ENCODE results near the gene SCYGR3.
A peak's percentile ranks its signal among the peaks of the same experiment; 100 is the strongest.

Gene SCYGR3, protein sequence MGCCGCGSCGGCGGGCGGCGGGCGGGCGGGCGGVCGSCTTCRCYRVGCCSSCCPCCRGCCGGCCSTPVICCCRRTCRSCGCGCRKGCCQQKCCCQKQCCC

DNA sequence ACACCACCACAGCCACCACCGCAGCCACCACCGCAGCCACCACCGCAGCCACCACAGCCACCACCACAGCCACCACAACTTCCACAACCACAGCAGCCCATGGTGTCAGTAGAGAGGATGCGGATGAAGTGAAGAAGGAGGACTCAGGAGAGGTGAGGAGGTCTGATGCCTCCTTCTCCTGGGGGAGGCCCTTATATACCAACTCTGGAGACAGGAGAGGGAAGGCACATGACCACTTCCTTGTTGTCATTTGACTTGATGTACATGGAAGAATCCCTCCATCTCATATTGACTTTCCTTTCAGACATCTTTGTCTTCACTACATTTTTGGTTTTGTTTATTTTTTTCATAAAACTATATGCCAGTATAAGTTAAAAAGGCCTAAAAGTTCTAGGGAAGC, at the start of gene SCYGR3:
Gene SCYGR3 (minus strand): TSS at position 101 of the 400 bp plus-strand sequence. CDS start 0 bp downstream, at position 101.
- Mint-ChIP-seq H3K4me3 (no peak within 1 kb of the TSS), H3K27ac (no peak within 1 kb of the TSS), H3K4me1 (peaks cover 6% of the 10 kb centered on the region), H3K9me3 (no peaks in the 10 kb centered on the region), H3K27me3 (peaks cover 59% of the 10 kb centered on the region)
- ATAC-seq (no peak), DNase-seq (no peak)

DNA sequence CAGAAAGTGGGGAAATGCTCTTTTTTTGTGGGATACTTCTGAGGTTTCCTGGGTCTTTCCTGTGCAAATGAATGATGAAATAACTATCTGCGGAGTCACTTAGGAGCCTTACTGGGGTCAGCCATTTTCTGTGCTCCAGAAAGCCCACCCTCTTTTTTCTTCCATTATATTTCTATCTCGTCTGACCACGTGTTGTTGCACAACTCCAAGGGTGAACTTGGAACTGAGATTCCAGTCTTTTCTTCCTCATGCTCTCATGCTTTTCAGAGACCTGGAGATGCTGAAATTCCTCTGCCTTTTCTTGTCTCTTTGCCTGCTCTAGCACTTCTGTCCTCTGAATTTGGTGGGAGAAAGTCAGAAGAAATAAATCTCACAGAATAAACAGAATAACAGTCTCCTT, 47.2 kb upstream of the SCYGR3 start:
- H3K27ac Mint-ChIP-seq = no peak overlapping the region

DNA sequence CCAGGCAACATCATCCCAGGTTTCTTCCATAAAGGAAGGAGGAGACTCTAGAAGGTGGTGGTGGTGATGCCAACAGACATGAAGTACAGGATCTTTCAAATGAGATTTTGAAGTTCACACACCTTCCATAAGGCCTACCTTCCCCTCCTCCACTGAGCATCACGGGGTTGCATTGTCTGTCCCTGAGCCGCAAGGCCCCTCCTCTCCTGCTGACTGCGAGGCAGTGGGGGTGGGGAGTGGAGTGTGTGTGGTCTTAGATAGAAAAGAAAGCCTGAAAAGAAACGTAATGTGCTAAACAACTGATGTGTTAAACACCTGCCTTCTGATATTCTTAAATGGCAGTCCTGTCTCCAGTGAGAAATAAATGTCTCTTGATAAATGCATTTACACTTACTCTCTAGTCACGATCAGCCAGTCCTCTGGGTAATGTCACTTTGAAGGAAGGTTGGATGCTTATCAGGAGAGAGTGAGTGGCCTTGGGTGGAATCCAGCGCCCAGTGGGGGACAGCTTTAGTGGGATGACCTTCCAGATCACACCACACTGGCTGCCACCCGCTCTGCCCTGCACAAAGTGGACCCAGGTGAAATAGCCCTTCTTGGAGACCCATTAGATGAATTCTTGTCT, 46.5 kb upstream of the SCYGR3 start:
- Mint-ChIP-seq H3K27ac (no peak overlapping the region), H3K9me3 (no peaks in the 10 kb centered on the region), H3K4me1 (no peaks in the 10 kb centered on the region), H3K4me3 (no peak overlapping the region), H3K27me3 (no peaks in the 10 kb centered on the region)
- ATAC-seq = peak; percentile 40
- DNase-seq = no peak

More for the DNA sequence above, 47.2 kb upstream of the SCYGR3 start:
- Mint-ChIP-seq H3K4me3 (no peak overlapping the region), H3K4me1 (no peaks in the 10 kb centered on the region), H3K27me3 (no peaks in the 10 kb centered on the region), H3K9me3 (no peaks in the 10 kb centered on the region)
- DNase-seq (no peak), ATAC-seq (no peak)

DNA sequence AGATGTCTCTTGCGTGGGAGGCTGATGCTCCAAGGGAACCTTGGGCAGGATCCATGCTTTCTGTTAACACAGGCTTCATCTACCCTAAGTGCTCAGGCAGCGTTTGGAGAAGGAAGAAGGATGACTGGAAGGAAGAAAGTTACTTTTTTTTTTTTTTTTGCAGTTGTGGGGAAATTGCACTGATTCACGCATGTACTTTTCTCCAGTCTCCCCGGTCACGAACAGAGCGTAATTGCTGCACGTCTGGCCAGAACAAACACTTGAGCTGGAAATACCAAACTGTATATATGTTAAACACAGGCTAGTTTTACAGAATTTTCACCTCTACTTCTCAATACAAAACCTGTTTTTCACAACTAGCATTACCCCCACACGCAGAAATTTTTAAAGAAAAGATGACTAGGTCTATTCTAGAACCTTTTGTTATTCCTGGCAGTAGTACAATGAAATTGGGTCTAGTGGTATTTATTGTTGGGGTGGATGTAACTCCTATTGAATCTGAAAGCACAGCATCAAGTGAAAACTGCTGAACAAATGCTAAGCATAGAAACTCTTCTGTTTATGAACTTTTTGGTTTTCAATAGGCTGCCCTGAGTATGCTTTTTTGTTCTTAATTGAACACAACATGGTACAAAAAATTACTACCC, 42.7 kb upstream of the SCYGR3 start:
- Mint-ChIP-seq H3K27ac (no peak overlapping the region), H3K4me3 (no peak overlapping the region), H3K9me3 (no peaks in the 10 kb centered on the region), H3K4me1 (peaks cover 6% of the 10 kb centered on the region), H3K27me3 (no peaks in the 10 kb centered on the region)
- ATAC-seq = no peak
- no peak for DNase-seq

DNA sequence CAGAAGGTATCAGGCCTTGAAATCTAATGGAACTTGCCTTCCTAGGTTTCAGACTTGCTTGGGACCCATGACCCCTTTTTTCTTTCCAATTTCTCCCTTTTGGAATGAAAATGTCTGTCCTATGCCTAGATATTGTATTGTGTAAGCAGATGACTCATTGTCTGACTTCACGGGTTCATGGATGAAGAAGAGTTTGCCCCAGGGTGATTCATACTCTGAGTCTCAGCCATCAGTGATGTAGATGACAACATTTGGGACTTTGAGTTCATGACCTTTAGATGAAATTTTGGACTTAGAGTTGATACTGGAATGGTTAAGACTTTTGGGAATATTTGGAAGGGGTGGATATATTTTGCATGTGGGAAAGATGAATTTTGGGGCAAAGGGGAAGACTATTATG, 40.8 kb upstream of the SCYGR3 start:
- H3K4me1 Mint-ChIP-seq = peaks cover 6% of the 10 kb centered on the region
- ATAC-seq (peak; percentile 65), DNase-seq (no peak)
- H3K9me3 Mint-ChIP-seq = no peaks in the 10 kb centered on the region
- H3K27me3 Mint-ChIP-seq = no peaks in the 10 kb centered on the region
- H3K27ac Mint-ChIP-seq = no peak overlapping the region
- H3K4me3 Mint-ChIP-seq = no peak overlapping the region

DNA sequence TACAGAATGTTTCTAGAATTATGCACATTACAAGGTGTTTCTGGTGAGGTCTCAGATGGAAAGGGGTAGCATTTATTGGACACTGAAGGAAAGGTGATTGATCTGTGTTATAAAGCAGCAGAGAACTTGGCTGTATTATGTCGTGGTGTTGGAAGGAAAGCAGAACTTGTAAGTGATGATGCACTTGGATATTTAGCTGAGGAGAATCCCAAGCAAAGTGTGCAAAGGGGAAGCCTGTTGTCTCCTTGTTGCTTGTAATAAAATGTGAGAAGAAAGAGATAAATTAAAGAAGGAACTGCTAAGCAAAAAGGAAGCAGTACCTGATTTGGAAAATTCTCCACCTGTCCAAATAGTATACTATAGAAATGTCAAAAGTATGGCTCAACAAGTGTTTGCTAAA, 39.8 kb upstream of the SCYGR3 start:
- no peak for DNase-seq
- no peaks in the 10 kb centered on the region for H3K9me3 Mint-ChIP-seq
- no peak overlapping the region for H3K27ac Mint-ChIP-seq
- peaks cover 6% of the 10 kb centered on the region for H3K4me1 Mint-ChIP-seq
- H3K27me3 Mint-ChIP-seq = peaks cover 5% of the 10 kb centered on the region
- ATAC-seq = no peak
- H3K4me3 Mint-ChIP-seq = no peak overlapping the region

DNA sequence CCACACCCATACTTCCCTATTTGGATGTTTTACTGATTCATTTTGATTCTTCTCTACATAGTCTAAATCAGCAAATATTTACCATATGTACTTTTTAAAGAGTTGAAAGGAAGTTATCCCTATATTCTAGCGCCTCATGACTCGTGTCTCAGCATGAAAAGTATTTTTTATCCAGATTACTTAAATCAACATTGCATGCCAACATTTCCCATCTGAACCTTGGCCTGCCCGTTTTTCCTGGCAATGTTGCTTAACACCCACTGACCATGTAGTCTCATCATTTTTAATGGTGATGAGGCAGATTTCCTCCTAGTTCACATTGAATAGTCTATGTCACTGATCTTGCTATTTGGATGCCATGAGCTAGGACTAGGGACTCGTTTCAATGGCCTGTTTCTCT, 38.8 kb upstream of the SCYGR3 start:
- peaks cover 12% of the 10 kb centered on the region for H3K27me3 Mint-ChIP-seq
- no peaks in the 10 kb centered on the region for H3K9me3 Mint-ChIP-seq
- H3K4me3 Mint-ChIP-seq = no peak overlapping the region
- DNase-seq (no peak), ATAC-seq (no peak)
- H3K4me1 Mint-ChIP-seq = peaks cover 6% of the 10 kb centered on the region
- no peak overlapping the region for H3K27ac Mint-ChIP-seq

DNA sequence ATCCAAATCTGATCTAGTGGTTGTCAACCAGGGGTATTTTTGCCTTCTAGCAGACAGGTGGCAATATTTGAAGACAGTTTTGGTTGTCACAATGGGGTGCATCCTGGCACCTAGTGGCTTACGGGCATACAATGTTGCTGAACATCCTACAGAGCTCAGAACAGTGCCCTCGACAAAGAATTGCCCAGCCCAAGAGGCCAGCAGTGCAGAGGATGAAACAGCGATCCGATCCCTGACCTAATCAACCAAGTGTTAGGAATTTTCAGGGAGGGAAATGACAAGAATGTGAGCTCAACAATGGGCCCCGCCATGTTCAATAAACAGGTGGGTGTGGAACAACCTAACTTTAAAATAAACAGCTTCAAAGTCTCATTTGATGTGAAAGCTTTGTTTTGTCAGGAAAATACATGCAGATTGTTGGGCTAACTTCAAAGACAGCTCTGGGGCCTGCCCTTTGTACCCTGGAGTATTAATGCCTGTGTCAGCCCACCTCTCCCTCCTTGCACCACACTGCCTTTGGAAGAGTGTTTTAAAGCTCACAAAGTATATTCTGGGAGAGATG, 29.4 kb upstream of the SCYGR3 start:
- Mint-ChIP-seq H3K27ac (no peak overlapping the region), H3K4me3 (no peak overlapping the region), H3K9me3 (no peaks in the 10 kb centered on the region), H3K4me1 (no peaks in the 10 kb centered on the region), H3K27me3 (peaks cover 24% of the 10 kb centered on the region)
- no peak for DNase-seq
- ATAC-seq = no peak

DNA sequence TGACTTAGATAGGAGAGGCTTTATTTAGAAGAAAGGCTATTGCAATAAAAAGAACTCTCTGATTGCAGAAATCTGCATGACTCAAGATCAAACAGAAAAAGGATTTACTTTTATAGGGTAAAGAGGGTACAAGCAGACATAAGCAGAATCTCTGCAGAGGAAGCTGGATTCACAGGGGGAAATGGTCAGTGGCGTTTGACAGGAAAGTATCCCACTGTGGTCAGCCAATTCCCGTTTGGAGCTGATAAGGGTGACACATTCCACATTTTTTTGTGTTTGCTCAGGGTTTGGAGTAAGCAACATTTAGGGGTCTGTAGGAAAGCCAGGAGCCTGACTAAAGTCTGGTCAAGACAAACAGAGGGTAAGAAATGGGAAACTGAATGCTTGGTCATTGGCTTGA, 28.0 kb upstream of the SCYGR3 start:
- no peak overlapping the region for H3K27ac Mint-ChIP-seq
- H3K4me1 Mint-ChIP-seq = no peaks in the 10 kb centered on the region
- H3K27me3 Mint-ChIP-seq = peaks cover 14% of the 10 kb centered on the region
- H3K4me3 Mint-ChIP-seq = no peak overlapping the region
- no peaks in the 10 kb centered on the region for H3K9me3 Mint-ChIP-seq
- no peak for ATAC-seq
- no peak for DNase-seq

DNA sequence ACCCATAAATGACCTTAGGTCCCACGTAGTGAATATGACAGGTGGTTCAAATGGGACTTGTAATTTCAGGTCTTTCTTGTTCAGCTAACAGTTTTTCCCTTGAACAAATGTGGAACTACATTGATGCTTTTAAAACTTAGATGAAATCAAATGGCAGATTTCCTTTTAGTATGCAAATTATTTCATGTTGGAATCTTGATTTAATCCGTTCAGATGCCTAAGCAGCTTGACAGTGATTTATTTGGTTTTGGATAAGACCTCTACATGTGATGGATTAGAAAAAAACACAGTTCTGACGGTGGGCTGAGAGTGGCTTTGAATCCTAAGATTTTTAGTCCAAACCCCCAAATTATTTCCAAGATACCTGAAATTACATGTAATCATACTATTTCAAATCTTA, 19.6 kb upstream of the SCYGR3 start:
- no peak overlapping the region for H3K4me3 Mint-ChIP-seq
- DNase-seq = no peak
- H3K27ac Mint-ChIP-seq = no peak overlapping the region
- H3K27me3 Mint-ChIP-seq = peaks cover 23% of the 10 kb centered on the region
- no peaks in the 10 kb centered on the region for H3K9me3 Mint-ChIP-seq
- no peak for ATAC-seq
- no peaks in the 10 kb centered on the region for H3K4me1 Mint-ChIP-seq

DNA sequence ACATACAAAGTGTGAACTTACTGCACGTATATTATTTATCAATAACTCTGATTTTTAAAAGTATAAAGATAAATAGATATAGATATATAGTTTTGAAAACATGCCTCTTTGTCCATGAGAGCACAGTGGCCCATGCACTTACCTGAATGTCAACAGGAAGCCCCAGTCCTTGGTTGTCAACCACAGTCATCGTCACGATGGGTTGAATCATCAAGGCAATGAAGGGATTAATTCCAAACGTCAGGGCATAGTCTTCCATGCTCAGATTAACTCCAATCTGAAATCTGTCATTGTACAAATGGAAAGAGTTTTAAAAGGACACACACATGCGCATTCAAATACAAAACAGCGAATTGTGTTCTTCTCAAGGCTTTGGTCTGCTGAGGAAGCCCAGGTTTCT, 18.2 kb upstream of the SCYGR3 start:
- DNase-seq (no peak), ATAC-seq (no peak)
- H3K4me1 Mint-ChIP-seq = no peaks in the 10 kb centered on the region
- H3K9me3 Mint-ChIP-seq = no peaks in the 10 kb centered on the region
- H3K27me3 Mint-ChIP-seq = peaks cover 23% of the 10 kb centered on the region
- H3K4me3 Mint-ChIP-seq = no peak overlapping the region
- H3K27ac Mint-ChIP-seq = no peak overlapping the region

DNA sequence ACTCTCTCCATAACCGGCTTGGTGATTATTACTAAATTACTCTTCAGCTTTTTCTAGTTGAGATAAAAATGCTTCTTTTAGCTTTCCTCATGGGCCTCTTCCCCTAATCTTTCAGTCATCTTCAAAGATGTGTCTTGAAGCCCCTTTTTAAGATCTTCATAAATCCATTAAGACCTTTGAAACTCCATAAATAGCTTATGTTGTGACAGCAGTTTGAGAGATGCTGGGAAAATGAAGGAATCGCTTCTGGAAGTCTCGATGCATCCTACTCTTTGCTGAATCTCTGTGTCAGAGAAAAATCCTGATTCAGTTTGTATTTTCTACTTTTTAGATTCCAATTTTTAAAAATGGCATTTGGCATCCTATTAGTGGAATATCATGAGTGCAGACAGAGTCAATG, 15.7 kb upstream of the SCYGR3 start:
- H3K9me3 Mint-ChIP-seq = no peaks in the 10 kb centered on the region
- peaks cover 23% of the 10 kb centered on the region for H3K27me3 Mint-ChIP-seq
- H3K4me3 Mint-ChIP-seq = no peak overlapping the region
- H3K4me1 Mint-ChIP-seq = no peaks in the 10 kb centered on the region
- H3K27ac Mint-ChIP-seq = no peak overlapping the region
- DNase-seq (no peak), ATAC-seq (no peak)

DNA sequence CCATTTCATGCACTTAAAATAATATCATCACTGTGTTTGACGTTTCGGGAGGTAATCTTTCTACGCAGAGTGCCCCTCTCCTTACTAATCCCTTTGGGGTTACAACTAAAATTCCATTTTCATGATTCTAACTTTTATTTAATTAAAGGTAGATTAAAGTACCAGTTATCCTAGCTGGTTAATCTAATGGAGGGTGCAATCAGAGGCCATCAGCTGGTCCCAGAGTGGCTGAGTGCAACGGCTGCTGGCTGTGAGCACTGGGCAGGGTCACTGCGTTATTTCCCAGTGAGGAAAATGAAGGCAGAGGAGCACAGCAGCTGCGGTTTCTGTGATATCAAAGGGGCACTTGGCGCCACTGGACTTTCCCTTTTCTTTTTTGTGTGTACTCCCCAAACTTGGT, 14.8 kb upstream of the SCYGR3 start:
- ATAC-seq = no peak
- Mint-ChIP-seq H3K9me3 (no peaks in the 10 kb centered on the region), H3K27me3 (peaks cover 23% of the 10 kb centered on the region), H3K27ac (no peak overlapping the region), H3K4me3 (no peak overlapping the region), H3K4me1 (no peaks in the 10 kb centered on the region)
- DNase-seq = no peak

DNA sequence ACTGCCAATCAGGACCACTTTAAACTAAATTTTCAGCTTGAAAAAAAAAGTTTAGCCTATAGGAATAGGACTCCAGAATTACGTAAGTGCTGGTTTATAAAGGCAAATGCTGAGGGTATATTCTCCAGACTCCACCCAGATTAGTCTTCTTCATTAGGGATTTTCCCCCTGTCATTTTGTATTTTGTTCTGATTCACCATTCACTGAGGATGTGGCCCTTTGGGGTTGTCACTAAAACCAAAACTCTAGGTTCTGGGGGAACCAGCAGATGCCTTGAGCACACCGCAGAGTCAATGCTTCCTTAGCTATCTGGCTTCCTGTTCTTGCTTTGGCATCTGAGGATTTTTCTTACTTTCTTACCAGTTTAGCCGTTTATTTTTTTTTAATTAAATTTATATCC, 13.1 kb upstream of the SCYGR3 start:
- ATAC-seq (peak; percentile 99), DNase-seq (peak; percentile 11 to 53)
- no peak overlapping the region for H3K27ac Mint-ChIP-seq
- H3K27me3 Mint-ChIP-seq = peaks cover 23% of the 10 kb centered on the region
- no peak overlapping the region for H3K4me3 Mint-ChIP-seq
- H3K9me3 Mint-ChIP-seq = no peaks in the 10 kb centered on the region
- peaks cover 5% of the 10 kb centered on the region for H3K4me1 Mint-ChIP-seq

DNA sequence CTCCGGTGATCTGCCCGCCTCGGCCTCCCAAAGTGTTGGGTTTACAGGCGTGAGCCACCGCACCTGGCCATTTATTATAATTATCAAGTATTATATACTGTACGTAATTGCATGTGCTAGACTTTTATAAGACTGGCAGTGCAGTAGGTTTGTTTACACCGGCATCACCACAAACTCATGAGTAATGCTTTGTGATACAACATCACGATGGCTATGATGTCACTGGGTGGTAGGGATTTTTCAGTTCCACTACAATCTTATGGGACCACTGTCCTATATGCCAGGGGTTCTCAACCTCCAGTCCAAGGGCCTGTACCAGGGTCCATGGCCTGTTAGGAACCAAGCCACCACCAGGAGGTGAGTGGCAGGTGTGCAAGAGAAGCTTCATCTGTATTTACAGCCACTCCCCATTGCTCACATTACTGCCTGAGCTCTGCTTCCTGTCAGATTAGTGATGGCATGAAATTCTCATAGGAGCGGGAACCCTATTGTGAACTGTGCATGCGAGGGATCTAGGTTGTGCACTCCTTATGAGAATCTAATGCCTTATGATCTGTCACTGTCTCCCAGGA, 12.0 kb upstream of the SCYGR3 start:
- no peak for DNase-seq
- Mint-ChIP-seq H3K27ac (no peak overlapping the region), H3K27me3 (peaks cover 23% of the 10 kb centered on the region), H3K9me3 (no peaks in the 10 kb centered on the region), H3K4me3 (no peak overlapping the region), H3K4me1 (peaks cover 5% of the 10 kb centered on the region)
- ATAC-seq = no peak

DNA sequence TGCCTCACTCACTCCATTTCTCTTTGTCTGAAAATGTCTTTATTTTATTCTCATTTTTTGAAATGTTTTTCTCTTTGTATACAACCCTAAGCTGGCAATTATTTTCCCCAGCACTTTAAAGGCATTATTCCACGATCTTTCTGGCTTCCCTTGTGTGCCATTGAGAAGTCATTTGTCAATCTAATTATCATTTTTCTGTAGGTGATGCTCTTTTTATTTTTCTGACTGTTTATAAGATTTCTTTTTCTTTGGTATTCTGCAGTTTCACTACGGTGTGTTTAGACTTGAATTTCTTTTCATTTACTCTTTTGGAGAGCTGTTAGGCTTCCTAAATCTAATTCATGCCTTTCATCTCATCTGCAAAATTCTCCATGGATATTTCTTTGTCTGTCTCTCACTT, 10.8 kb upstream of the SCYGR3 start:
- ATAC-seq = no peak
- Mint-ChIP-seq H3K27me3 (peaks cover 12% of the 10 kb centered on the region), H3K4me3 (no peak overlapping the region)

More for the DNA sequence above, 10.8 kb upstream of the SCYGR3 start:
- Mint-ChIP-seq H3K27ac (no peak overlapping the region), H3K9me3 (no peaks in the 10 kb centered on the region), H3K4me1 (peaks cover 5% of the 10 kb centered on the region)
- no peak for DNase-seq

Measured in stimulated activated naive CD8-positive, alpha-beta T cell treated with anti-CD3 and anti-CD28 coated beads, Interleukin-15, amount 100 ng/mL, for 72 hours (primary cell).